GM19099 (cell line): ENCODE measurements around the gene IRX4.

Source experiments
- POLR2A ChIP-seq: IDR thresholded peaks from 3 replicates; pipeline ENCODE4 v1.6.1; 2011; ENCODE audit warnings: low read depth; ENCODE audit not compliant: insufficient read length; ENCODE audit errors: extremely low read depth

Gene IRX4

DNA sequence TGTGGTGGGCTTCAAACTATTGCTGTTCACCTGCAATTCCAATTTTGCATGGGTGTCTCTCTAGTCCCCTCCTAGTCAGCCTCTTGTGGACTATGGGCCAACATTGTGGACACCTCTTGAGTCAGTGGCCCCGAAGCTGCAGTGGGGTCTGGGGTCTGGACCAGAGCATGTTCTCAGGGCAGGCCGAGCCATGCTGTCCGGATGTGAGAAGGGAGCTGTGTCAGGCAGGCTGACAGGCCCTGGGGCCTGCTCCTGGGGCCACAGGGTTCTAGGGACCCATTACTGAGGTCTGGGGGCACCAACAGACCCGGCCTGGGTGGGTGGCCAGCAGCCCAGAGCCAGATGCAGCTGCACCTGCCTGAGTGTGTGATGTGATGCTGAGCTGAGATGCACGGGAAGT is 16.5 kb upstream of the IRX4 start:
- TF ChIP-seq POLR2A = no peak

DNA sequence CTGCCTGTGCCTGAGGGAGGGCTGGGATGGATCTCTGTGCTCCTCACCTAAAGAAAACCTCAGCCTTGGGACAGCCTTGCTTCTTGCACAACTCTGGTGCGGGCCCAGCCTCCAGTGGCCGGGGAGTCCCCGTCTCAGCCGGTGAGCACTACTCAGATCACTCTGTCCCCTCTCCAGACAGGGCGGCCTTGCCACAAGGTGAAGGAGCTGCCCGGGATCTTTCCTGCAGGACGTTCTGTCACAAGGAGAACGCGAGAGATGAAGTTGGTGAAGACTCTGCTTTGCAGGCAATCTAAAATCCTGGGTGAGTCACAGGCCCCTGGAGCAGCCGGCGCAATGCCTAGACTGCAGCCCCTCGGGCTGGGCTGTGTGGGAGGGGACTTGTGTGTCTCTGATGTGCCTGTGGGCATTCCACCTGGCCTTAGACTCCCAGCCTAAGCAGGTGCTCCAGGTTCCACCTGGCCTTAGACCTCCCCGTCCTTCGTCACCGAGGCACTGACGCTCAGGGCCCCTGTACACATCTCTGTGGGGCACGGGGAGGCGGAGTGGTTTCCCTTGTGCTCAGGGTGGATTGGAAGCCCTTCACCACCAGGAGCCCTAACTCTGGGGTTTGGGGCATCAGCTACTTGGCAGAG is 15.2 kb upstream of the IRX4 start:
- no peak for TF ChIP-seq POLR2A

DNA sequence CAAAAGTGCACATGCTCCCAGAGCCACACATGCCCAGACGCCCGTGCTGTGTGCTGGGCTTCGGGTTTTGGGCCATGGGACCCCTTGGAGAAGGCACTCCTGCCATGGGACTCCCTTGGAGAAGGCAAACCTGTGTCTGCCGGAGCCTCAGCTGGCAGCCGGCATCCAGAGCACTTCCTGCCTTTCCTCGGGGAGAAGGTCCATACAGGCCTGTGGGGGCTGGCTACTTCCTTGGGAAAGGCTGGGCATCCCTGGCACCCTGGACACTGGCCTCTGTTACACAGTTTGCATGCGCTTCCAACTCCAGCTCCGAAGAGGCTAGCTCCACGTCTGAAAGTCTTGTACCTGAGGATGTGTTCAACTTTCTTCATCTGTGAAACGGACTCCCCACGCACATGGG is 14.7 kb upstream of the IRX4 start:
- TF ChIP-seq POLR2A = no peak

DNA sequence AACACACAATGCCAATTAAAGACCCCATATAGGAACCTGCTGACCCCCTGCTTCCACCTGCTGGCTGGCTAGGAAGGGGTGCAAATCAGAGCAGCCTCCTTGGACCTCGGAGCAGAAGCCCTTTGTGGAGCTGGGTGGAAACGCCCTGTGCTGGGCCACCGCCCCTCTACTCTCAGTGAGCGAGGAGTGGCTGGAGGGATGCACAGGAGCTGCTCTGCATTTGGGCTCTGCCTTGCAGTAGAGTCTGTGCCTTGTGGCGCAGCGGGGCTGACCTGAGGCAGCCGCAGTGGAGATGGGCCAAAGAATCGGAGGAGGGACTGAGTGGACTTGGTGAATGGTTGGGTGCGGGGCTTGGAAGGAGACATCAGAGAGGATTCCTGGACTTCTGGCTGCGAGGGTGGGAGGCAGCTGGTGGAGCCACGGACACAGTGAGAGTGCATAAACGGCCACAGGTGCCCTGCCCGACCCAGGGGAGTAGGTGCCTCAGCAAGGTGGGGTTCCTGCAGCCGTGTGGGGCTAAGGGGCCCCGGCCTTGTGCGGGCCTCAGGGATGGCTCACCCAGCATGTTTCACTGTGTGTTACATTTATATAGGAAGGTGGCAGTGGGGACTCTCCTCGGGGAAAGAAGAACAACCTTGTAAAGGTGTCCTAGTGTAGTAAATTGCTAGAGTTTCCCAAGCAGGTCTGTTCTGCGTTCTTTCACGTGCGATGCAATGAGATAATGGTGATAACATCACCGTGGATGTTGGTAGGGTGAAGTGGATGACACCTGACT is 14.1 kb upstream of the IRX4 start:
- TF ChIP-seq POLR2A = no peak

DNA sequence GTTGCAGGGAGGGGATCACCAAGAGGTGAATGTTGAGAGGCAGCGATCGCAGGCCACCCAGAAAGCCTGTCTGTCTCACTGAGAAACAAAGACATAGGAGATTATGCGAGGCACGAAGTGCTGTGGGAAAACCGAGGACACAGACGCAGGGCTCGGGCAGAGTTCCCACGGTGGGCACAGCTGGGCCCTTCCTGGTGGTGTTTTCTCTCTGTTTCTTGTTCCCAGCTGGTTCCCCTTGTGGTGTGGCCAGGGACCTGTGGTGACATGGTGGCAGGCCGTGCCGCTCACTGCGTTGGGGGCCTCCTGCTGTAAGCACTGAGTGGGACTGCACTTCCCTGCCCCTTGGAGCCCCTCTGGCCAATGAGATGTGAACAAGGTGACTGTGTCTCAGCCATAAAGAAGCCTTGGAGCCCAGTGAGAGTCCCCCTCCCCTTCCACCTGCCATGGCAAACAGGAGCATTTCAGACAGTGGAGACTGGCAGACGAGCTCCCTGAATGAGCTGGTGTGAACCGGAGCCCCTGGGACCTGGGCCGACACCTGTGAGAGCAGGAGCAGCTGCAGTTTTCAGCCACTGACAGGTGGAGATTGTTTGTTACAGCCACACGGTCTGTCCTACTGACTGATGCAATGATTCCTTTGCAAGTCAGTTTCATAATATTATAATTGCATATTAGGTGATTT is 13.2 kb upstream of the IRX4 start:
- TF ChIP-seq POLR2A = no peak

DNA sequence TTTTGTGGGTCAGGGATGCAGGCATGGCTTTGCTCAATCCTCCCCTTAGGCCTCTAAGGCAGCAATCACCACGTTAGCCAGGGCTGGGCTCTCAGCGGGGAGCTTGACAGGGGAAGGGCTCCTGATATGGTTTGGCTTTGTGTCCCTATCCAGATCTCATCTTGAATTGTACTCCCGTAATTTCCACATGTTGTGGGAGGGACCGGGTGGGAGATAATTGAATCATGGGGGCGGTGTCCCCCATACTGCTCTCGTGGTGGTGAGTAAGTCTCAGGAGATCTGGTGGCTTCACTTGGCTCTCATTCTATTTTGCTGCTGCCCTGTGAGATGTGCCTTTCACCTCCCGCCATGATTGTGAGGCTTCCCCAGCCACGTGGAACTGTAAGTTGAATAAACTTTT is 11.5 kb upstream of the IRX4 start:
- no peak for TF ChIP-seq POLR2A

GRCh38 chr5:1893754-1894153 is 11.0 kb upstream of the IRX4 start:
- no peak for TF ChIP-seq POLR2A

DNA sequence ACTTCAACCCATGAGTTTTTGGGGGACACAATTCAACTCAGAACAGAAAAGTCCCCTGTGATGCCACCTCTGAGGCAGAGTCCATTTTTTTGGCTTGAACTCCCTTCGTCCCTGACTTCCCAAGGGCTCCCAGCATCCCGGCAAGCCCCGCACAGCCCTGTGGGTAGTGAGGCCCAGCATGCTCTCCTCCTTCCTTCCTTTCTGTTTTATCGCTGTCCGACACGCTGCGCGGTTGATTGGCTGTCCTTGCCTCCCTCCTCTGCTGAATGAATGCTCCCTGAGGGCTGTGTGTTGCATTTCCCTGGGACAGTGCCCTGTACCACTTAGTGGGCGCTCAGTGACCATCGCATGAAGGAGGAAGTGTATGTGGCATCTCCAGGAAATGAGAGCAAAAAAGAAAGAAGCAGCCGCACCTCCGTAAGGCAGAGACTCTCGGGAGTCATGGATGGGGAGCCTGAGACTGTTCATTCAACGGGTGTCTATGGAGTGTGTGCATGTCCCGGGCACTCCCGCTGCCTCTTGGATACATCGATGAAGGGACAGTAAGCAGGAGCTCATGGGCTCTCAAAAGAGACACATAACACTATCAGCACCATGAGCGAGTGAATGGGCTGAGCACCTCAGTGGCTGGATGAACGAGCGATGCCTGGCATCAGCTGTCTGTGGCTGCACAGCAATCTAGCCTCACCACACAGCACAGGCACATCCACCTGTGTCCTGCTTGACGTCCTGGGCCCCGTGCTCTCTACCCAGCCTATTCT is 10.1 kb upstream of the IRX4 start:
- no peak for TF ChIP-seq POLR2A

GRCh38 chr5:1892211-1892610 is 9.5 kb upstream of the IRX4 start:
- TF ChIP-seq POLR2A = no peak

DNA sequence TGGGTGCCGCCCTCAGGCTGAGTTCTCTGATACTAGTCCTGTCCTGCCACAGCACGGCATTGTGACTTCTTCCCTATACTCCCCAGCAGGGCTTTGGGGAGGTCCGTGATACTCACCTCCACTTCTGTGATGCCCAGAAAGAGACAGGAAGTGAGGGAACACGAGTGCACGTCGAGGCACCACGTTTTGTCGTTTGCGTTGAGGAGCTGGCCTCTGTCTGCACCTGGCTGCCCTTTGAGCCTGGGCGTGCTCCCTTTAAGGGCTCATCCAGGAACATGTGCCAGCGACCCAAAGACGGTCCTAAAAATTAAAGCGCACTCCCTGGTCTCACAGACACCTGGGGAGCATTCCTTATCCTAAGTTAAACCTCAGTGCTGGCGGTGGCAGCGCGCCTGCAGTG is 8.7 kb upstream of the IRX4 start:
- no peak for TF ChIP-seq POLR2A

DNA sequence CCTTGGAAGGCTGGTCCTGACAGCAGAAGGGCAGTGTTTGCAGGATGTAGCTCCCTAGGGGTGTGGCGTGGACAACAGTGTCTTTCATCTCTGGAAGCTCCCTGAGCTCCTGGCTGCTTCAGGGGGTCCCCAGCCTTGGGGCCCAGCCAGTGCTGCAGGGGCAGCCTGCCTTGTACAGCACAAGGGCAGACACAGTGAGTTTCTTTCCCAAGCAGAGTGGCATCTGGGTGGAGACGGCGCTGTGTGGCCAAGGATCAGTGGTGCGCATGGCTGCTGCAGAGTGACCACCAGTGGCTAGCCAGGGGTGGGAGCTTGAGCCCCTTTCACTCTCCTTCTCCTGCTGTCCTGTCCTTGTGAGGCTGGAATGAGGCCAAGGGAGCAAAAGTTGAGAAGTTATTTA is 7.6 kb upstream of the IRX4 start:
- no peak for TF ChIP-seq POLR2A

DNA sequence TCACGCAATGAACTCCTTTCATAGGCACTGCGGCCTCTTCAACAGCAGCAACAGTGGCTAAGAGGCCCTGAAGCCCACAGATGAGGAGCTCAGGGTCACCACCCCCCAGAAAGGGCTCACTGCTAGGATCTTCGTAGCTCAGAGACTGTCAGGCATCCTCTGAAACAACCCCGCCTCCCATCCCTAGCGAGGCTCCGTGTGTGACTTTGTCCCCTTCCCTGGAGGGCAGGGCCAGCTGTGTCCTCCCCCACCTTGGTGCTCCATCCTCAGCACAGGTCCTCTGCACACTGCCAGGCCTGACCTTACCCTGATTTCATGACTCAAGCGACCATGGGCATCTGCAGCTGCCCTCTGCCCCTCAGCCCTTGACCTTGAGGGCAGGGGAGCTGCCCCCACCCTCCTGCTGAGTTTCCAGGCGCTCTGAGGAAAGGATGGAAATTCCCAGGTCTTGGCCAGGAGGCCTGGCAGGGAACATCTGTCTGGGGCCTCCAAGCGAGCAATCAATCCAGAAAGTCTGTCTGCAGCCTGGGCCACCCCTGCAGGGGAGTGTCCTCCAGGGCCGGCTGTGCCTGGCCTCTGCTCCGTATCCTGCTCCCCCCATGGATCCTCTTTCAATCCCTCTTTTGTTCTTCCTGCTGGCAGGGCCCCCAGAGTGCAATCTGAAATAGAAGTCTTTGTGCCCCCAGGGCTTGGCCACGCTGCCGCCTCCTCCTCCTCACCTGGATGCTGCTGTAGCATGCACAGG is 6.8 kb upstream of the IRX4 start:
- TF ChIP-seq POLR2A = no peak

DNA sequence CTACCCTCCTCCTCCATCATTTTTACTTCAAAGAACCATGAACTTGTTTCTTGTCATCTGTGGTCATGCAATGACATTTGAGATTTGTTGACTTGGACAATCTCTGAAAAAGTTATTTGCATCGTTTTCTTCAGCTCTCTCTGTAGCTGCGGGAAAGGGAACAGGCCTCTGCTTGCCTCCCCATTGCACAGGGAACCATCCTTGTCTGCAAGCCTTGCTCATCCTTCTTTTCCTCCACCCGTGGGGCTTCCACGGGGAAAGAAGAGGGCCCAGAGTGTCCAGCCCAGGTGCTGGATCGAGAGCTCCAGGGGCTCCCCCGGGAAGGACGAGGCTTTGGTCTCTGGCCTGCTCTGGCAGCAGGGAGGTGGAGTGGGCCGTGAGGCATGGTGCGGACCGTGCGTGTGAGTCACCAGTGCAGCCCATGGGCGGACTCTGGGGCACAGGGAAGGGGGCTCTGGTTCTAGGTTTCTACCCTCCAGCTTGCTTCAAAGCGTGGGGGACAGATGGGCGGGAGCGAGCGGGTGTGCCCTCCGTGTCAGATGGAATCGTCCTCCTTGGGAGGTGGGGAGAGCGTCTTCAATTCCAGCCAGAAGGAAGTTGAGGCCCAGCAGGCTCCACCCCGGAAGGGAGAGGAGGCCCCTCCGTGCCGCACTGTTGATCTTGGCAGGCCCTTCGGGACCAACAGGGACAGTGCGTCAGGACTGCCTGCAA is 6.0 kb upstream of the IRX4 start:
- TF ChIP-seq POLR2A = no peak

DNA sequence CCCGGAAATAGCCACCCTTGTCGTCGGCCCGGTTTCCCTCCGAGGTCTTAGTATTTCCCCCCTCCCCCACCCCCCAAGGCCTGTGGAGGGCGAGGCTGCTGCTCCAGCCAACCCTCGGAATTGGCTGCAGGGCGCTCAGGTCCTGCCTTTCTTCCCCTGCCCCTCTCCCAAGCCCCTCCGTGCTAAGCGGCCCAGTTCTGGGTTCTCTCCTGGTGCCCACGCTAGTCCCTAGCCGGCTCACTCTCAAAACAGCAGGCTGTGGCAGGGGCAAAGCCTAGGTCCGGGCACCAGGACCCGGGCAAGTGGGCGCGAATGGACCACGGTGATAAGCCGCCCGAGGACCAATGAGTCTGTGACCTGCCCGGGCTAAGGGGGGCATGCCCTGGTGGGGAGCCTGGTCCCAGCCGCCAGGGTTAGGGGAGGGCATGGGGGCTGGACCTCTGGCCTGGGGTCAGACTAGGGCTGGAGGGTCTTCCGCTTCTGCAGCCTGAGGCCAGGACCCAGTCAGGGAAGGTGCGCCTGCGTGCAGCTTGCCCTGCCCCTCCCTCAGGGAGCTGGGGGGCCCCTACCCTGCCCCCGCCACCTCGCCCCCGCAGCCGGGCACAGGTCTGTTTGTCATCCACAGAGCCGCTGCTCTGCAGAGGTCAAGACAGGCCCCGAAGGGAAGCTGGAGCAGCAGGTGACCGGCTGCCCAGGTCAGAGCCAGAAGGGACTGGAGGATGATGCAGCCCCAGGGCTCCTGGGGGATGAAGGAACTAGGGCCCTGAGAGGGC is 5.0 kb upstream of the IRX4 start:
- no peak for TF ChIP-seq POLR2A
